OCI-LY7 (cell line): ENCODE results near the gene FHOD3.

Source experiments
- EZH2phosphoT487 ChIP-seq: fragments of 200-600 bp; sonication (generic); IDR thresholded peaks from 2 replicates; pipeline ENCODE4 v1.6.1; 2018; ENCODE audit warnings: low read depth, borderline replicate concordance, mild to moderate bottlenecking, mixed run types, antibody characterized with exemption, low read length, moderate library complexity, mixed read lengths
- TF ChIP-seq, protein P1 (sequence below): fragments of 200-600 bp; sonication (generic); conservative IDR thresholded peaks from 2 replicates; pipeline ENCODE4 v1.5.1; 2014; ENCODE audit warnings: mild to moderate bottlenecking, antibody characterized with exemption, low read length, moderate library complexity, mixed read lengths

DNA sequence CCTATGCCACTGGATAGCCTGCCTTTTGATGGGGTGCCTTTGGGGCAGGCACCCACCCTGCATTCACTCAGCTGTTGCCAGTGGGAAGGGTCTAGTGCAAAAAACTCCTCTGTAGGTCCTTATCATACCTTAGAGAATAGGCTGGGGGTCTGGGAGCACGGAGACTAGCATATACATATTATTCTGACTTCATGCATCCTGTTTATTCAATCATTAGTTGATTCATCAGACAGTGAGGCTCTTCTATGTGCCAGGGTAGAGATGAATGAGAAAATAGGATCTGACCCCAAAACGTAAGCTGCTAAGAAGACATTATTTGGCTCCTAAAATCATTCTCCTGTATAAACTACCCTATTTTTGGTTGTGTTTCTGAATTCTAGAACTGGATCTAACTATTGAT lies 378.0 kb downstream of the FHOD3 start:
- TF ChIP-seq, protein P1, sequence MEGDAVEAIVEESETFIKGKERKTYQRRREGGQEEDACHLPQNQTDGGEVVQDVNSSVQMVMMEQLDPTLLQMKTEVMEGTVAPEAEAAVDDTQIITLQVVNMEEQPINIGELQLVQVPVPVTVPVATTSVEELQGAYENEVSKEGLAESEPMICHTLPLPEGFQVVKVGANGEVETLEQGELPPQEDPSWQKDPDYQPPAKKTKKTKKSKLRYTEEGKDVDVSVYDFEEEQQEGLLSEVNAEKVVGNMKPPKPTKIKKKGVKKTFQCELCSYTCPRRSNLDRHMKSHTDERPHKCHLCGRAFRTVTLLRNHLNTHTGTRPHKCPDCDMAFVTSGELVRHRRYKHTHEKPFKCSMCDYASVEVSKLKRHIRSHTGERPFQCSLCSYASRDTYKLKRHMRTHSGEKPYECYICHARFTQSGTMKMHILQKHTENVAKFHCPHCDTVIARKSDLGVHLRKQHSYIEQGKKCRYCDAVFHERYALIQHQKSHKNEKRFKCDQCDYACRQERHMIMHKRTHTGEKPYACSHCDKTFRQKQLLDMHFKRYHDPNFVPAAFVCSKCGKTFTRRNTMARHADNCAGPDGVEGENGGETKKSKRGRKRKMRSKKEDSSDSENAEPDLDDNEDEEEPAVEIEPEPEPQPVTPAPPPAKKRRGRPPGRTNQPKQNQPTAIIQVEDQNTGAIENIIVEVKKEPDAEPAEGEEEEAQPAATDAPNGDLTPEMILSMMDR: no peak
- no peak for TF ChIP-seq EZH2phosphoT487
